ENCODE measurements around the gene UBASH3A. TPM values are rescaled to one million over a fixed set of nuclear protein-coding genes. Genes with fewer than 3 reads are reported as not detected.

UBASH3A gene
- polyA plus RNA-seq, 3 donors, result not detected

DNA sequence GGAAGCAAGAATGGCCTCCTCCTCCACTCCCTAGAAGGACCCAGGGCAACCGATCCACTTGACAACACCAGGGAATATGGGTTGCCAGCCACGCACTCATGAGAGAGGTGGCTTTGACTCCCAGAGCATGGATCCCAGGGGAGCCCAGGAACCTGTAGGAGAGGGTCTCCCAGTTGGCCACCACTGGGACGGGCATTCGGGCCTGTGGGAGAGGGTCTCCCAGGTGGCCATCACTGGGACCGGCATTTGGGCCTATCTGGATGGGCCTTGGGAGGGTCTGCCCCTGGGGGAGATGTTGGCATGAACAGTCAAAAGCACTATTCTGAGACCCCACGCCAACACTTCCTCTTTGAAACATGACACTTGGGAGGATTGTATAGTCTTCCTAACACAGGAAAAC lies 37.9 kb upstream of the UBASH3A start:
- Histone ChIP-seq H3K27me3 (ENCODE audit: control insufficient read depth in 2 of 2, insufficient read depth in 2 of 2, low read length in 2 of 2) (no peaks in the 10 kb centered on the region), H3K79me2 (ENCODE audit: insufficient read depth, low read length) (no peaks in the 10 kb centered on the region), H3K9ac (ENCODE audit: insufficient read depth, low read length, poor library complexity, severe bottlenecking) (no peak overlapping the region), H3K4me3 (replicated peaks in 1 of 3; ENCODE audit: low read depth in 2 of 3, low read length in 3 of 3) (no peak overlapping the region), H3K27ac (ENCODE audit: low read depth in 1 of 2, low read length in 2 of 2) (no peak overlapping the region), H3K9me3 (replicated peaks in 1 of 2; ENCODE audit: control insufficient read depth in 1 of 2, insufficient read depth in 1 of 2, low read length in 2 of 2) (no peaks in the 10 kb centered on the region), H3K4me1 (ENCODE audit: control insufficient read depth in 1 of 2, insufficient read depth in 2 of 2, low read length in 2 of 2) (peaks cover 0 to 6% of the 10 kb centered on the region in 2 donors), H2AFZ (ENCODE audit: insufficient read depth, low read depth, low read length, poor library complexity, severe bottlenecking) (no peak overlapping the region), H3K4me2 (replicated peaks; ENCODE audit: extremely low read depth, low read length, poor library complexity, severe bottlenecking) (no peak overlapping the region), H3K36me3 (replicated peaks in 1 of 2; ENCODE audit: control insufficient read depth in 1 of 2, insufficient read depth in 2 of 2, low read length in 2 of 2) (no peaks in the 10 kb centered on the region), H4K20me1 (ENCODE audit: insufficient read depth, low read length) (no peaks in the 10 kb centered on the region)
- H3K27me3 Mint-ChIP-seq (ENCODE audit: low read depth in 3 of 3), result peaks cover 1 to 14% (median 13%) of the 10 kb centered on the region in 3 donors
- 100% methylated on average over 1 of the region's 6 CpGs for WGBS (ENCODE audit: insufficient coverage)
- no peak overlapping the region for H3K27ac Mint-ChIP-seq
- intact Hi-C loops (cut with micrococcal nuclease), result no loop called here
- H3K9me3 Mint-ChIP-seq, result peaks cover 0 to 2% (median 0%) of the 10 kb centered on the region in 7 donors
- TF ChIP-seq, protein P1, sequence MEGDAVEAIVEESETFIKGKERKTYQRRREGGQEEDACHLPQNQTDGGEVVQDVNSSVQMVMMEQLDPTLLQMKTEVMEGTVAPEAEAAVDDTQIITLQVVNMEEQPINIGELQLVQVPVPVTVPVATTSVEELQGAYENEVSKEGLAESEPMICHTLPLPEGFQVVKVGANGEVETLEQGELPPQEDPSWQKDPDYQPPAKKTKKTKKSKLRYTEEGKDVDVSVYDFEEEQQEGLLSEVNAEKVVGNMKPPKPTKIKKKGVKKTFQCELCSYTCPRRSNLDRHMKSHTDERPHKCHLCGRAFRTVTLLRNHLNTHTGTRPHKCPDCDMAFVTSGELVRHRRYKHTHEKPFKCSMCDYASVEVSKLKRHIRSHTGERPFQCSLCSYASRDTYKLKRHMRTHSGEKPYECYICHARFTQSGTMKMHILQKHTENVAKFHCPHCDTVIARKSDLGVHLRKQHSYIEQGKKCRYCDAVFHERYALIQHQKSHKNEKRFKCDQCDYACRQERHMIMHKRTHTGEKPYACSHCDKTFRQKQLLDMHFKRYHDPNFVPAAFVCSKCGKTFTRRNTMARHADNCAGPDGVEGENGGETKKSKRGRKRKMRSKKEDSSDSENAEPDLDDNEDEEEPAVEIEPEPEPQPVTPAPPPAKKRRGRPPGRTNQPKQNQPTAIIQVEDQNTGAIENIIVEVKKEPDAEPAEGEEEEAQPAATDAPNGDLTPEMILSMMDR (IDR thresholded peaks at IDR 0.05), result no peak
- no peak for DNase-seq
- no peak overlapping the region for H3K4me3 Mint-ChIP-seq
- H3K4me1 Mint-ChIP-seq, result peaks cover 9% of the 10 kb centered on the region
- no peaks in the 10 kb centered on the region for H3K36me3 Mint-ChIP-seq

DNA sequence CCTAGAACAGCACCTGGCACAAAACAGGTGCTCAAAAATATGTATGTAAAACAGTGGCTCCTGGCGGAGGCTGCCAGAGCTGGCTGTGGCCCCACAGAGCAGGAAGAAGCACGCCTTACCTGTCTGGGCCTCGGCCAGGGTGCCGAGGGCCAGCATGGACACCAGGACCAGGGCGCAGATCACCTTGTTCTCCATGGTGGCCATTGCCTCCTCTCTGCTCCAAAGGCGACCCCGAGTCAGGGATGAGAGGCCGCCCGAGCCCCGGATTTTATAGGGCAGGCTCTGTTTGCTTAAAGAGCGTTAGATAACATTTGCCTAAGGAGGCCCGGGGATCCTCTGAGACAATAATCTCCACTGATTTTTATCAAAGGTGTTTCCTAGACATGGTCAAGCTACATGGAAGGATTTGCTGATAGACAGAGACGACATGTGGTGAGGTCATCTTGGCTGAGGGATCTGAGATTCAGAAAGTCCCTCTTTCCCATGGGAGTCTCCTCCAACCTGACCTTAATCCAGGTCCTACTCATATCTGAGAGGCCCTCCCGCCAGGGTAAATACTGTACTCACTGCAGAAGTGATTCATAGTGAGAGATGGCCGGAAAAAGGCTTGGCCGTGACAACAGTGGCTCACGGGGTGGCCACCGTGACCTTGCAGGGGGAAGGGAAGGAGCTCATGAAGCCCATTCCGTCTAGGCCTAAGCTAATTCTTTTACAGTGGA lies 37.3 kb upstream of the UBASH3A start, which contains the start of gene TFF1:
TFF1 (minus strand) TSS at position 244 of the 719 bp plus-strand sequence; CDS start at position 204, 40 bp downstream.
- Histone ChIP-seq H3K36me3 (replicated peaks in 1 of 2; ENCODE audit: control insufficient read depth in 1 of 2, insufficient read depth in 2 of 2, low read length in 2 of 2) (no peaks in the 10 kb centered on the region), H4K20me1 (ENCODE audit: insufficient read depth, low read length) (no peaks in the 10 kb centered on the region), H3K27ac (ENCODE audit: low read depth in 1 of 2, low read length in 2 of 2) (no peak within 1 kb of the TSS), H2AFZ (ENCODE audit: insufficient read depth, low read depth, low read length, poor library complexity, severe bottlenecking) (no peak within 1 kb of the TSS), H3K4me2 (replicated peaks; ENCODE audit: extremely low read depth, low read length, poor library complexity, severe bottlenecking) (no peak within 1 kb of the TSS), H3K9me3 (replicated peaks in 1 of 2; ENCODE audit: control insufficient read depth in 1 of 2, insufficient read depth in 1 of 2, low read length in 2 of 2) (no peaks in the 10 kb centered on the region), H3K4me1 (ENCODE audit: control insufficient read depth in 1 of 2, insufficient read depth in 2 of 2, low read length in 2 of 2) (peaks cover 0 to 6% of the 10 kb centered on the region in 2 donors), H3K79me2 (ENCODE audit: insufficient read depth, low read length) (no peaks in the 10 kb centered on the region), H3K9ac (ENCODE audit: insufficient read depth, low read length, poor library complexity, severe bottlenecking) (no peak within 1 kb of the TSS), H3K27me3 (ENCODE audit: control insufficient read depth in 2 of 2, insufficient read depth in 2 of 2, low read length in 2 of 2) (no peaks in the 10 kb centered on the region), H3K4me3 (replicated peaks in 1 of 3; ENCODE audit: low read depth in 2 of 3, low read length in 3 of 3) (no peak within 1 kb of the TSS)
- Mint-ChIP-seq H3K9me3 (peaks cover 0 to 2% (median 0%) of the 10 kb centered on the region in 7 donors), H3K4me1 (peaks cover 9% of the 10 kb centered on the region), H3K27me3 (ENCODE audit: low read depth in 3 of 3) (peaks cover 1 to 13% (median 12%) of the 10 kb centered on the region in 3 donors), H3K4me3 (no peak within 1 kb of the TSS), H3K36me3 (no peaks in the 10 kb centered on the region), H3K27ac (peak within 1 kb of the TSS in 2 of 7 donors; percentile 43 to 68)
- intact Hi-C loops (cut with micrococcal nuclease), result no loop called here
- 86% methylated on average over 12 of the region's 19 CpGs for WGBS (ENCODE audit: insufficient coverage)
- no peak for DNase-seq
- TF ChIP-seq, protein P1 (IDR thresholded peaks at IDR 0.05), result no peak
